ENCODE results near the gene ZNF407. TPM values are rescaled to one million over a fixed set of nuclear protein-coding genes. Genes with fewer than 3 reads are reported as not detected.

ZNF407 gene
- total and polyA plus RNA-seq, 12 donors = 2.5 to 14.9 (median 12.7) TPM

DNA sequence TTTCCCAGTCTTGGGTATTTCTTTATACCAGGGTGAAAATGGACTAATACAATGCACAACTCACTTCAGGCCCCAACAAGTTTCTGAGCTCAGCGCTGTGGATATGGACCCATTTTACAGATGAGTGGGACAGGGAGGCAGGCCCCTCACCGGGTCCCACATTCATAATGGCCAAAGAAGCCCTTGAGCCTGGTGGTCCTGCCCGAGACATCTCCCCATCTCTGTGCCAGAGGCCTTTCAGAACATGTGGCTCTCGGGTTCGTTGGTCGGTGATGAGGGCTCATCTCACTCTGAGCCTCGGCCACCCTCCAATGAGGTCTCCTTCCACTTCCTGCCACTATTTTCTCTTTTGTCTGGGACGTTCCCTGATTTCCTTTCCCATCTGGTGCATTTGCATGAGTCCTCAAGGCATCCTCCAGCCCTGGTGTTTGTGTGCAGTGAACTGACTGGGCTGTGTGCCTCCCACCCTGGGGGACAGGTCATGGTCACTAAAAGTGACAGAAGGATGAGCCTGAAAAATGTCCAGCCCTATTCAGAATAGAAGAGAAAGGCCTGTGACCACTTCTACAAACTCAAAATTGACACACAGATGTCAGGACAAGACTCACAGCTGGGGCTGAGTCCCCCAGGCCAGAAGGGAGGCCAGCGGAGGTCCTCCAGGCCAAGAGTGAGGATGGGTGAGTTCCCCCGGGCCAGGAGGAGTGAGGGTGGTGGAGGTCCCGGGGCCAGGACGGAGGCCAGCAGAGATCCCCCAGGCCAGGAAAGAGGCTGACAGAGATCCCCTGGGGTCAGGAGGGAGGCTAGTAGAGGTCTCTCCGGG is 476.7 kb downstream of the ZNF407 start:
- ATAC-seq (no peak), DNase-seq (no peak)
- WGBS, 2 donors = 80 to 90% methylated on average over 13 of the region's 13 CpGs
- no peaks in the 10 kb centered on the region for H3K27me3 ChIP-seq
- H3K9me3 ChIP-seq = peaks cover 0 to 26% (median 9%) of the 10 kb centered on the region in 11 donors
- H3K4me1 ChIP-seq = peaks cover 0 to 27% (median 7%) of the 10 kb centered on the region in 9 donors
- intact Hi-C loops (cut with DNase I) = loop anchor here in 3 of 10 donors (5.0 kb wide), 3 partner anchors 83 to 567 kb away; no protein-coding TSS in a partner anchor
- no peak overlapping the region for H3K4me3 ChIP-seq
- no peaks in the 10 kb centered on the region for H3K36me3 ChIP-seq
- H3K27ac ChIP-seq = no peak overlapping the region
- TF ChIP-seq, protein P1, sequence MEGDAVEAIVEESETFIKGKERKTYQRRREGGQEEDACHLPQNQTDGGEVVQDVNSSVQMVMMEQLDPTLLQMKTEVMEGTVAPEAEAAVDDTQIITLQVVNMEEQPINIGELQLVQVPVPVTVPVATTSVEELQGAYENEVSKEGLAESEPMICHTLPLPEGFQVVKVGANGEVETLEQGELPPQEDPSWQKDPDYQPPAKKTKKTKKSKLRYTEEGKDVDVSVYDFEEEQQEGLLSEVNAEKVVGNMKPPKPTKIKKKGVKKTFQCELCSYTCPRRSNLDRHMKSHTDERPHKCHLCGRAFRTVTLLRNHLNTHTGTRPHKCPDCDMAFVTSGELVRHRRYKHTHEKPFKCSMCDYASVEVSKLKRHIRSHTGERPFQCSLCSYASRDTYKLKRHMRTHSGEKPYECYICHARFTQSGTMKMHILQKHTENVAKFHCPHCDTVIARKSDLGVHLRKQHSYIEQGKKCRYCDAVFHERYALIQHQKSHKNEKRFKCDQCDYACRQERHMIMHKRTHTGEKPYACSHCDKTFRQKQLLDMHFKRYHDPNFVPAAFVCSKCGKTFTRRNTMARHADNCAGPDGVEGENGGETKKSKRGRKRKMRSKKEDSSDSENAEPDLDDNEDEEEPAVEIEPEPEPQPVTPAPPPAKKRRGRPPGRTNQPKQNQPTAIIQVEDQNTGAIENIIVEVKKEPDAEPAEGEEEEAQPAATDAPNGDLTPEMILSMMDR (IDR thresholded peaks at IDR 0.05) = no peak

DNA sequence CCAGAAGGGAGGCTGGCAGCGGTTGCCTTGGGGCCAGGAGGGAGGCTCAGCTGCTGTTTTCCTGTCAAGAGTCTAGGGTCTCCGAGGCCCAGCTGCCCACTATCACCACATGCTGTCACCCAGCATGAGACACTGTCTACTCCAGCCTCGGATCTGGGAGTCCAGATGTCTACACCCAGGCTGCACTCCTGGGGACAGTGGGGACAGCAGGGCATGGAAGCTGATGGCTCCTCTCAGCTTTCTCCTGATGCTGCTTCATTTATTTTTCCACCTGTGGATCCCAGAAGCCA is 477.3 kb downstream of the ZNF407 start:
- Histone ChIP-seq H3K27me3 (no peaks in the 10 kb centered on the region), H3K27ac (no peak overlapping the region), H3K4me3 (no peak overlapping the region), H3K36me3 (no peaks in the 10 kb centered on the region), H3K4me1 (peaks cover 0 to 21% (median 6%) of the 10 kb centered on the region in 9 donors), H3K9me3 (peaks cover 0 to 26% (median 9%) of the 10 kb centered on the region in 11 donors)
- ATAC-seq (no peak), DNase-seq (no peak)
- intact Hi-C loops (cut with DNase I) = no loop called here
- WGBS, 2 donors = 67 to 78% methylated on average over 3 of the region's 3 CpGs
- TF ChIP-seq, protein P1 (IDR thresholded peaks at IDR 0.05) = no peak

DNA sequence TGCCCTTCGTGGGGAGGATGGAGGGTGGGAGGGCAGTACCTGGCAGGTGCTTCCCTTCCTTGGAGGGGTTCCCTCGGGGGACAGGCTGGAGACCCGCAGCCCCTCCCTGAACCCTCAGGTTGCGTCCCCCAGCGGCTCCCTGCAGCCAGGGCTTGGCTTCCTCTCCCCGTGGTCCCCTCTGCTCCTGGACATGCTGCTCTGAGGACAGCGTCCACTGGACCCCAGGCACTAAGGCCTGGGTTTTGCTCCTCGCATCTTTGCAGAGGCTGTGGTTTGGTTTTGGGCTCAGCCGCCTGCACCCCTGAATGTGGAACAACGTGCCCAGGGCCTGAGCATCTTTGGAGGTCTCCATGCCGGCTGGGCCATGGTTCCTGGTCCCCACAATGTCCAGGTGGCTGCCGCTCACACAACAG is 477.8 kb downstream of the ZNF407 start:
- Histone ChIP-seq H3K9me3 (peaks cover 0 to 26% (median 9%) of the 10 kb centered on the region in 11 donors), H3K4me1 (peaks cover 0 to 16% (median 5%) of the 10 kb centered on the region in 9 donors), H3K27ac (no peak overlapping the region), H3K27me3 (no peaks in the 10 kb centered on the region), H3K36me3 (no peaks in the 10 kb centered on the region), H3K4me3 (no peak overlapping the region)
- intact Hi-C loops (cut with DNase I) = no loop called here
- ATAC-seq (no peak), DNase-seq (no peak)
- TF ChIP-seq, protein P1 (IDR thresholded peaks at IDR 0.05) = no peak
- 92 to 95% methylated on average over 12 of the region's 12 CpGs for WGBS, 2 donors

DNA sequence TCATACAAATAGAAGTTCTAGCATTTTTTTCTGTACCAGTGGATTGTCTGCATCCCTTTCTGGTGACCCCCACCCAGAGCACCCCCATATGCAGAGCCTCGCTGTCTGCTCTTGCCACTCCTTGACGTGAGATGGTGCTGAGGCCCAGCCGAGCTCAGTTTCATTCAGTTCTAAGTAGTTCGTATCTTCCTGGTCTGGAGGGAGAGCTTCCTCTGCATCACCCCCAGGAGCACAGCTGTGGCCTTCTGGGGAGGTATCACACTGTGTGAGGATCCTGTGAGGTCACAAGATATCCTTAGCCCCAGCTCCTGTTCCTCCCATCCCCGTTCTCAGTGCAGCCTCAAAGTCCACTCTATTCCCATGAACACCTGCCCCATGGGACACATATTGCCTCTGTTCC is 478.6 kb downstream of the ZNF407 start:
- ATAC-seq (no peak), DNase-seq (no peak)
- Histone ChIP-seq H3K36me3 (no peaks in the 10 kb centered on the region), H3K4me1 (peaks cover 0 to 8% (median 0%) of the 10 kb centered on the region in 9 donors), H3K27me3 (no peaks in the 10 kb centered on the region), H3K27ac (no peak overlapping the region), H3K9me3 (peaks cover 0 to 26% (median 9%) of the 10 kb centered on the region in 11 donors), H3K4me3 (no peak overlapping the region)
- TF ChIP-seq, protein P1 (IDR thresholded peaks at IDR 0.05) = no peak
- 88 to 89% methylated on average over 5 of the region's 5 CpGs for WGBS, 2 donors
- intact Hi-C loops (cut with DNase I) = no loop called here
